Lung (tissue), 12 donors: ENCODE measurements around the gene RAD51D. TPM values are rescaled to one million over a fixed set of nuclear protein-coding genes. Genes with fewer than 3 reads are reported as not detected.
A peak's percentile ranks its signal among the peaks of the same experiment; 100 is the strongest.

Source experiments
- ATAC-seq: fragments of 200-7000 bp; cut with Tn5 transposase; one replicate; pipeline ENCODE4 v1.9.1; 2020; ENCODE audit warnings: moderate number of reproducible peaks; ENCODE audit not compliant: insufficient read depth, low FRiP score
- DNase-seq, 3 donors: peaks; one replicate each; pipeline ENCODE4 v3.0.0-alpha.2; 2013 to 2017
- H3K27ac ChIP-seq, 2 donors: one replicate each; pipeline ENCODE4 v1.5.1; 2013; ENCODE audit warnings: mild to moderate bottlenecking in 2 of 2, moderate library complexity in 2 of 2, control low read depth in 1 of 2, inconsistent platforms in 1 of 2, low read depth in 1 of 2, low read length in 1 of 2
- H3K27me3 ChIP-seq, 3 donors: one replicate each; pipeline ENCODE4 v1.5.1; 2013; ENCODE audit warnings: low read length in 2 of 3; ENCODE audit not compliant: control insufficient read depth in 3 of 3, insufficient read depth in 3 of 3
- H3K36me3 ChIP-seq, 4 donors: one replicate each; pipeline ENCODE4 v1.5.1; 2013; ENCODE audit warnings: low read length in 4 of 4, mild to moderate bottlenecking in 1 of 4, moderate library complexity in 1 of 4; ENCODE audit not compliant: control insufficient read depth in 4 of 4, insufficient read depth in 4 of 4
- H3K4me1 ChIP-seq, 5 donors: one replicate each; pipeline ENCODE4 v1.5.1; 2013; ENCODE audit warnings: low read length in 5 of 5, mild to moderate bottlenecking in 2 of 5, moderate library complexity in 1 of 5; ENCODE audit not compliant: control insufficient read depth in 5 of 5, insufficient read depth in 5 of 5
- H3K4me3 ChIP-seq: one replicate; pipeline ENCODE4 v1.5.1; 2013; ENCODE audit warnings: mild to moderate bottlenecking, control low read depth, moderate library complexity
- H3K9ac ChIP-seq, 2 donors: one replicate each; pipeline ENCODE4 v1.5.1; 2013; ENCODE audit warnings: low read length in 2 of 2, control low read depth in 1 of 2; ENCODE audit not compliant: insufficient read depth in 1 of 2
- H3K9me3 ChIP-seq, 4 donors: one replicate each; pipeline ENCODE4 v1.5.1; 2013; ENCODE audit warnings: low read length in 3 of 4, mild to moderate bottlenecking in 1 of 4, moderate library complexity in 1 of 4; ENCODE audit not compliant: control insufficient read depth in 4 of 4, insufficient read depth in 3 of 4
- CTCF ChIP-seq: IDR thresholded peaks from 2 replicates; pipeline ENCODE4 v1.5.1; 2012; ENCODE audit warnings: mild to moderate bottlenecking; ENCODE audit errors: control extremely low read depth, extremely low read depth
- WGBS, 2 donors: extraction: QIAGEN DNeasy Blood & Tissue Kit; methylation state at CpG; one replicate each; pipeline ENCODE4 v1.1.7; 2013; 5-methylcytosine and 5-hydroxymethylcytosine counted together
- polyA plus RNA-seq, 2 donors: library from polyadenylated mRNA; stranded (reverse); fragments of 200-250 nt; gene quantifications; one replicate each; pipeline ENCODE4 v1.2.1, GENCODE V29; 2013
- total RNA-seq, 2 donors: library from RNA; depleted of rRNA in 1 of 2; stranded (reverse); fragments of >200 nt in 1 of 2; gene quantifications; one replicate each; pipeline ENCODE4 v1.2.1, GENCODE V29; 2014 to 2021
- donor health status: control.
- donor health status: control.
- donor health status: Bipolar disorder and iron deficiency.
- donor health status: healthy.
- donor health status: DM: yes; HTN: yes; CAD: no.

Gene RAD51D
- total and polyA plus RNA-seq, 4 donors: 5.0 to 17.4 (median 8.9) TPM

GRCh38 chr17:35089586-35090296 lies 29.9 kb downstream of the RAD51D start:
- ATAC-seq (no peak), DNase-seq (peak in 1 of 3 donors; percentile 25)
- 18 to 35% methylated on average over 22 of the region's 22 CpGs for WGBS, 2 donors
- peak overlapping the region in 1 of 2 donors; percentile 85 for H3K27ac ChIP-seq
- peak overlapping the region in 1 of 2 donors; percentile 52 for H3K9ac ChIP-seq
- H3K4me1 ChIP-seq: peaks cover 0 to 18% (median 0%) of the 10 kb centered on the region in 5 donors
- H3K4me3 ChIP-seq: peak overlapping the region; percentile 23
- H3K36me3 ChIP-seq: no peaks in the 10 kb centered on the region
- no peak for TF ChIP-seq CTCF
- H3K27me3 ChIP-seq: no peaks in the 10 kb centered on the region
- H3K9me3 ChIP-seq: no peaks in the 10 kb centered on the region

- Histone ChIP-seq H3K4me1 (peaks cover 0 to 18% (median 0%) of the 10 kb centered on the region in 5 donors), H3K9ac (peak overlapping the region; percentile 66 to 77), H3K4me3 (peak overlapping the region; percentile 96), H3K27me3 (no peaks in the 10 kb centered on the region), H3K27ac (peak overlapping the region; percentile 86 to 94), H3K9me3 (no peaks in the 10 kb centered on the region), H3K36me3 (peaks cover 0 to 1% (median 0%) of the 10 kb centered on the region in 4 donors)
- peak; percentile 80 for TF ChIP-seq CTCF
- ATAC-seq (peak; percentile 98), DNase-seq (peak; percentile 89 to 92 (median 92))
- 0 to 1% methylated on average over 14 to 79 of the region's 80 CpGs for WGBS, 2 donors
These were observed 30.6 kb downstream of the RAD51D start for GRCh38 chr17:35088881-35089585.

- peak; percentile 59 to 70 (median 69) for DNase-seq
- TF ChIP-seq CTCF: no peak
- H3K9me3 ChIP-seq: no peaks in the 10 kb centered on the region
- 0 to 1% methylated on average over 26 of the region's 26 CpGs for WGBS, 2 donors
- ATAC-seq: peak; percentile 37
- peak overlapping the region; percentile 86 to 94 for H3K27ac ChIP-seq
- H3K27me3 ChIP-seq: no peaks in the 10 kb centered on the region
- peaks cover 0 to 1% (median 0%) of the 10 kb centered on the region in 4 donors for H3K36me3 ChIP-seq
- H3K4me1 ChIP-seq: peaks cover 0 to 18% (median 0%) of the 10 kb centered on the region in 5 donors
- peak overlapping the region; percentile 96 for H3K4me3 ChIP-seq
- H3K9ac ChIP-seq: peak overlapping the region; percentile 66 to 77
These were observed 31.2 kb downstream of the RAD51D start for GRCh38 chr17:35088356-35088880.
